GM12872 (cell line): ENCODE measurements around the gene ZNF391.

Source experiments
- TF ChIP-seq, protein P1 (sequence below): IDR thresholded peaks from 3 replicates; pipeline ENCODE4 v1.5.1; 2011; ENCODE audit warnings: low read depth, mild to moderate bottlenecking, low read length, moderate library complexity; ENCODE audit not compliant: insufficient read depth

The ZNF391 gene

DNA sequence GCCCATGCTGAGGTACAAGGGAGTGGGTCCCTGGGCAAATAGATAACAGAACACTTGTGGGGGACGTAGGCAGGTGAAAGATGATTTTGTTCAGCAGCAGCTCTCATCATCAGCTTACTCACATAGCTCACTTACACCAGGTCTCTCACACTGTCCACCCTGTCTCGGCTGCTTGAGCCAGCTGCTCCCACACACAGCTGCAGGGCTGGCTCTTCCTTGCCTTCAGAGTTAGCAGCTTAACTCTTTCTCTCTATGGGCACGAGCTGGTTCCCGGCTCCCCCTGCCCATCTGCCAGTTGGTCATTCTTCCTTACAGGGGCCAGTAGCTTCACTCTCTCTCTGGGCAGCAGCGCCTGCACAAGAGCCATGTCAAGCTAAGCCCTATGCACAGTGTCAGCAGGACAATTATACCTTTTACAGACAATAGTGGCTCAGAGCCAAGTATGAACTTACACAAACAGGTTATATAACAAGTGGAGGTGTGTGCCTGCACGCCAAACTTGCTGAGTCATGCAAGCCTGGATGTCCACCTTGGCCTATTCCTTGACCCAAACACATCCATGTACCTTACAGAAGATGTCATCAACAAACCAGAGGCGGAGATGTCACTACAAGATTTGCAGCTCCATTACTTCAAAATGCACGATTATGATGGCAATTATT lies 18.7 kb downstream of the ZNF391 start:
- TF ChIP-seq, protein P1, sequence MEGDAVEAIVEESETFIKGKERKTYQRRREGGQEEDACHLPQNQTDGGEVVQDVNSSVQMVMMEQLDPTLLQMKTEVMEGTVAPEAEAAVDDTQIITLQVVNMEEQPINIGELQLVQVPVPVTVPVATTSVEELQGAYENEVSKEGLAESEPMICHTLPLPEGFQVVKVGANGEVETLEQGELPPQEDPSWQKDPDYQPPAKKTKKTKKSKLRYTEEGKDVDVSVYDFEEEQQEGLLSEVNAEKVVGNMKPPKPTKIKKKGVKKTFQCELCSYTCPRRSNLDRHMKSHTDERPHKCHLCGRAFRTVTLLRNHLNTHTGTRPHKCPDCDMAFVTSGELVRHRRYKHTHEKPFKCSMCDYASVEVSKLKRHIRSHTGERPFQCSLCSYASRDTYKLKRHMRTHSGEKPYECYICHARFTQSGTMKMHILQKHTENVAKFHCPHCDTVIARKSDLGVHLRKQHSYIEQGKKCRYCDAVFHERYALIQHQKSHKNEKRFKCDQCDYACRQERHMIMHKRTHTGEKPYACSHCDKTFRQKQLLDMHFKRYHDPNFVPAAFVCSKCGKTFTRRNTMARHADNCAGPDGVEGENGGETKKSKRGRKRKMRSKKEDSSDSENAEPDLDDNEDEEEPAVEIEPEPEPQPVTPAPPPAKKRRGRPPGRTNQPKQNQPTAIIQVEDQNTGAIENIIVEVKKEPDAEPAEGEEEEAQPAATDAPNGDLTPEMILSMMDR, result no peak

DNA sequence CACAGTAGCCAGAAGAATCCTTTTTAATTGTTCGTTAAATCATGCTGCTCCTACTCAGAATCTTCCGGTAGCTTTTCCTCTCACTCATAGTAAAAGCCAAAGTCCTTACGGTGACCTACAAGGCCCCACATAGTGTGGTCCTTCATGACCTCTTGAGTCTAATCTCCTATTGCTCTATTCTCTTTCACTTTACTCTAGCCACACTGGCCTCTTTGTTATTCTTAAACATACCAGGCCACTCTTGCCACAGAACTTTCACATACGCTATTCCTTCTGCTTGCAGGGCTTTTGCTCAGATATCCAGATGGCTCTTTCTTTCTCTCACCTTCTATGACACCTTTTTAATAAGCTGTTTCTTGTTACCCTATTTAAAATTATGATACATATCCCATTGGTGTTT lies 25.7 kb downstream of the ZNF391 start:
- TF ChIP-seq, protein P1, result no peak

DNA sequence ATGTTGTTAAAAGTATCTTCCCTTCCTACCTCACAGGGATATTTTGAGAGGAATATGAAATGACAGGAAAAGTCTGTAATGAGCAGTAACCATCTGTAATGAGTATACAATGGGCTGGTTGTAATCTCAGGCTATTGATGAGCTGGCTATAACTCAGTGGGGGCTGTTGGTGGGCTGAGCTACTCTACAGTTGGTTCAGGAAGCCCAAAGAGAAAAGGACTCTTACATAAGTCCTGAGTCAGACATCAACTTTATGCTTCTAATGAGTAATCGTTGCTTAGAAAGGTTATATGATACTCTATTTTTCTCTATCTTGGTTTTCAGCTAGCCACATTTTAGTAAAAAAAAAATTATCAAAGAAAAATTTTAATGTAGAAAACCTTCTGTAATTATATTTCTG lies 26.4 kb downstream of the ZNF391 start:
- TF ChIP-seq, protein P1, result no peak

DNA sequence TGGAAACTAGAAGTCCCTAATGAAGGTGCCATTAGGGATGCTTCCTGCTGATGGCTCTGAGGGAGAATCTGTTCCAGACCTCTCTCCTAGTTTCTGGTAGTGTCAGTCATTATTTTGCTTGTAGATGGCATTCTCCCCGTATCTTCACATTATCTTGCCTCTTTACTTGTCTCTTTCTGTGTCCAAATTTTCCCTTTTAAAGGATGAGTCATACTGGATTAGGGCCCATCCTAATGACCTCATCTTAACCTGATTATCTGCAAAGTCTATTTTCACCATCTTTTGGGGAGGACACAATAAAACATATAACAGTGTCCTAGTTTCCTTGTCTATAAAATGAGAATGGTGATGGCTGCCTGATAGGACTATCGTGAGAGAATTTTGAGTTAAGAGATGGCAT lies 27.3 kb downstream of the ZNF391 start:
- TF ChIP-seq, protein P1, result no peak

DNA sequence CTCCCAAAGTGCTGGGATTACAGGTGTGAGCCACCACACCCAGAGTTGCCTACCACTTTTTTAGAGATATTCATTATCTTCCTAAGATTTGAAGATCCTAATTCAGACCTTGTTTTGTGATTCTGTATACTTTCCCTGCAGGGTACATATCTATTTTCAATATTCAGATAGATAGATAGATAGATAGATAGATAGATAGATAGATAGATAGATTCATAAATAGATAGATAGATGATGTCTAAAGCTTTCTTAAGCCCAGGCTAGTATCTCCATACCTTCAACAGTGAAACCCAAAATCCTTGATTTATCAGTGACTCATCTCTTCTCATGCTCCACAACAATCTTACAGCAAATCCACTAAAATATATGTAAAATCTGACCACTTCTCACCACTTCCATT lies 30.8 kb downstream of the ZNF391 start:
- TF ChIP-seq, protein P1, result no peak

DNA sequence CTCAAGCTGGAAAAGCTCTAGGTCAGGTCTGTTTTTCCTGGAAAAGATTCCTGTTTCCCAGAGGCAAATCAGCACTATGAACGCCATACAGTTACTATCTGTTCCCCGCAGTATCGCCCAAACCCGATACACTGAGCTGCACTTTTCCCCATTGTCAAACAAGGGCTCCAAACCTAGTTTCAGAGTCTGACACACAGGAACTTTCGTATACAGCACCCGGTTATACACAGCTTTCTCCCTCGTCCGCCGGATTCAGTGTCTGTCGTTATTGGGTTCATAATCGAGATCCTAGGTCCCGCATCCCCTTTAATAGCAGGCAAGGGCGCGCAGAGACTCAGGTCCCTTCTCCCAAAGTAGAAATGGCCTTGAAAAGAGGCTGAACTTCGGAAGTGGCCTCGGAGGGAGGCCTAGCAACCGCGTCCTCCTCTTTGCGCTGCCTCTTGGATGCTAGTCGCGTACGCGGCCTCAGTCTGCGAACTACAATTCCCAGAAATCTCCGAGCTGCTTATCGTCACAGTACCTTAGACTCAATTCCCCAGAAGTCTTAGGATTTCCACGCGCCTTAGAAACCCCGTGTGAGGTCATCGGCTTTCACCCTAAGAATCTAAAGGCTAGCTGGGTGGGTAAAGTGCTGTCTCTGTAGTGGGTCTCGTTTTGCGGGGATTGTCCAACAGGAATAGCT lies 34.2 kb downstream of the ZNF391 start:
- TF ChIP-seq, protein P1, result no peak

DNA sequence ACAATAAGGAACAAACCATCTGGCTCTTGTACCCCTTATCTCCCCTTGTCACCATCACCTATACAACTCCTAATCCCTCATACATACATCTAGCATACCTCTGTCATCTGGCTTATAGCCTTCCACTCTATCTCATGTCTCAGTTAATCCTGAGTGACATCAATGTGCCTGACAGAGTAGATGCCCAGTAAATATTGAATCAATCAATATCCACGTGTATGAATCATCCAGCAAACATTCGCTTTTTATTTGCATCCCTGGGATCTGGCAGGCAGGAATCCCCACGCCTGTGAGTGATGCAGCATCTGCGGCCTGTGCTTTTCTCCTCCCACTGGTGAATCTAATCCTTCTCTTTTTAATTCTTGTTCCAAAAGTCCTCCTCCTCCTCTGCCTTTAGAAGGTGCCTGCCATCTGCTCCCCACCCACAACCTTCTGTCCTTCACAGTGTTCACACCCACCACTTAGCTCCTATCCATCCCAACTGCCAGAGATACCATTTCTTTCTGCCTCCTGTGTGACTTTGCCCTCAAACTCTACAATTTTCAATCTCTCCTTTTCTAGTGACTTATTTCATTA lies 37.6 kb downstream of the ZNF391 start:
- TF ChIP-seq, protein P1, result no peak
